ENCODE measurements around the gene NKAIN2. TPM values are rescaled to one million over a fixed set of nuclear protein-coding genes. Genes with fewer than 3 reads are reported as not detected.

The NKAIN2 gene
- total and polyA plus RNA-seq, 8 donors, result 9.5 to 23.4 (median 18.9) TPM; not detected in 2

DNA sequence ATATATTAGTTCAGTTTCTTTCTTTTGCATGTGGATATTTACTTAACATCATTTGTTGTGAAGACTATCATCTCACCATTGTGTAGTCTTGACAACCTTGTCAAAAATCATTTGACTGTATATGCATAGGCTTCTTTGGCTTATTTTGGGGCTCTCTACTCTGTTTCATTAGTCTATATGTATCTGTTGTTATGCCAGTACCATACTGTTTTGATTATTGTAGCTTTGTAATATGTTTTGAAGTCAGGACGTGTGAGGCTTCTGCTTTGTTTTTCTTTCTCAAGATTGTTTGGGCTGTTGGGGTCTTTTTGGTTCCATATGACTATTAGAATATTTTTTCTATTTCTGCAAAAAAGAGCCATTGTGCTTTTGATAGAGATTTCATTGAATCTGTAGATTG is 870.4 kb downstream of the NKAIN2 start:
- Histone ChIP-seq H3K9me3 (peaks cover 0 to 54% of the 10 kb centered on the region in 2 donors), H3K4me3 (no peak overlapping the region), H3K36me3 (no peaks in the 10 kb centered on the region), H3K27me3 (no peaks in the 10 kb centered on the region), H3K4me1 (no peaks in the 10 kb centered on the region), H3K27ac (no peak overlapping the region)
- DNase-seq (no peak), ATAC-seq (no peak)
- TF ChIP-seq CTCF (IDR thresholded peaks at IDR 0.05), result no peak
- intact Hi-C loops (cut with DNase I), result no loop called here

- TF ChIP-seq CTCF (IDR thresholded peaks at IDR 0.05), result no peak
- no peak for ATAC-seq
- H3K27ac ChIP-seq, result no peak overlapping the region
- DNase-seq, result no peak
- H3K4me1 ChIP-seq, result no peaks in the 10 kb centered on the region
- H3K27me3 ChIP-seq, result no peaks in the 10 kb centered on the region
- peaks cover 0 to 58% of the 10 kb centered on the region in 2 donors for H3K9me3 ChIP-seq
- no peak overlapping the region for H3K4me3 ChIP-seq
- H3K36me3 ChIP-seq, result no peaks in the 10 kb centered on the region
- intact Hi-C loops (cut with DNase I), result no loop called here
Observed at GRCh38 chr6:124676033-124676432, 872.4 kb downstream of the NKAIN2 start.

DNA sequence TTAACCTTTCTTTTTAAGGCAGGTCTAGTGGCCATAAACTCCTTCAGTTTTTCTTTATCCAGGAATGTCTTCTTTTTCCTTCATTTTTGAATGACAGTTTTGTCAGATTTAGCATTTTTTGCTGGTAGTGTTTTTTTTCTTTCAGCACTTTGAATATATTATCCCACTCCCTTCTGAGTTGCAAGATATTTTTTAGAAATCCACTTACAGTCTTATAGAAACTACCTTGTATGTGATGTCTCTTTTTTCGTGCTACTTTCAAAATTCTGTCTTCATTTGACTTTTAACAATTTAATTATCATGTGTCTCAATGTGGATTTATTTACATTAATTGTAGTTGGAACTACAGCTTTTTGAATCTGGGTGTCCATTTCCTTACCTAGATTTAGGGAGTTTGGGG is 874.2 kb downstream of the NKAIN2 start:
- intact Hi-C loops (cut with DNase I), result no loop called here
- Histone ChIP-seq H3K9me3 (peaks cover 0 to 58% of the 10 kb centered on the region in 2 donors), H3K4me1 (no peaks in the 10 kb centered on the region), H3K27me3 (no peaks in the 10 kb centered on the region), H3K36me3 (no peaks in the 10 kb centered on the region), H3K4me3 (no peak overlapping the region), H3K27ac (no peak overlapping the region)
- ATAC-seq (no peak), DNase-seq (no peak)
- no peak for TF ChIP-seq CTCF (IDR thresholded peaks at IDR 0.05)

DNA sequence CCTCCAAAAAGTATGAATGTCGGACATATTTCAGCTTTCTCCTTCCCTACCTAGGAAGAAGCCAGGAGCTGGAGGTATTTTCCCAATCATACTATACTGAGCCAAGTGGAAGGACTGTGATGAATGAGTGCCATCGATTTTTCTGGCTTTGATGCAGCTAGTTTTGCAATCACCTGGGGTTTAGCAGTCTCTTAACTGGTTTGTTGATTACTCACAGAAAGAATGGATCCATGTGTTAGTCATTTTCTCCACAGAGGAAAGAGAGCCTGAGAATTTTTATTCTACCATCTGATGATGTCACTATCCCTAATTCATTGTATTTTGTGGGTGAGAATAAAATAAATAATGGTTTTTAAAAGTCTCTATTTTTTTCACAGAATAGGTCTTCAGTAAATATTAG is 875.7 kb downstream of the NKAIN2 start:
- DNase-seq, result no peak
- Histone ChIP-seq H3K27ac (no peak overlapping the region), H3K4me3 (no peak overlapping the region), H3K4me1 (no peaks in the 10 kb centered on the region), H3K36me3 (no peaks in the 10 kb centered on the region), H3K27me3 (no peaks in the 10 kb centered on the region), H3K9me3 (peaks cover 0 to 47% of the 10 kb centered on the region in 2 donors)
- intact Hi-C loops (cut with DNase I), result no loop called here
- TF ChIP-seq CTCF (IDR thresholded peaks at IDR 0.05), result no peak
- ATAC-seq, result no peak

DNA sequence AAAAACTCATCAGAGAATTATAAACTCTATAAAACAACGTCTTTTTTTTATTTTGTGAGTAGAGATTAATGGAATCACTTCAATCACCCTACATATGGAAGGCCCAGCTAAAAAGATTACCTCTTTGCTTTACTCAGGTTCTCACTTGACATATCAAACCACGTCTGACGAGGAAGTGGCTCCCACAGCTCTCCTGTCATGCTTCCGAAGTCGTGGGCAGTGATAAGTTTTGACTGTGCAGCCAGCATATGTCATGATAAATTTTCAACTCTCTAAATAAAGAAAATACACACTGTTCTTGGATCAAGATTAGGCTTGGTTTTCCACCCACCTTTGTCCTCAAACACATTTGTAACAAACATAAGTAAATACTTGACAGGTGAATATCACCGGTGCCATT is 879.1 kb downstream of the NKAIN2 start:
- no peak for ATAC-seq
- intact Hi-C loops (cut with DNase I), result no loop called here
- DNase-seq, result no peak
- no peak for TF ChIP-seq CTCF (IDR thresholded peaks at IDR 0.05)
- Histone ChIP-seq H3K36me3 (no peaks in the 10 kb centered on the region), H3K27ac (no peak overlapping the region), H3K9me3 (peaks cover 0 to 17% of the 10 kb centered on the region in 2 donors), H3K4me1 (no peaks in the 10 kb centered on the region), H3K4me3 (no peak overlapping the region), H3K27me3 (no peaks in the 10 kb centered on the region)
